ENCODE data around the gene TPCN1. TPM values are rescaled to one million over a fixed set of nuclear protein-coding genes. Genes with fewer than 3 reads are reported as not detected.

TPCN1 gene
- total RNA-seq, 4 donors from 2014 or later = 85.1 to 1,315 (median 121) TPM

- intact Hi-C loops (cut with DNase I; ENCODE audit: low total_unique reads) (no loop called here), in situ Hi-C loops (cut with MboI; ENCODE audit: low pct_ligation_motif_present in 1 of 4, low pct_unique_long_range_greater_than_20kb in 1 of 4, low sequenced_read_pairs in 3 of 4) (no loop called here)
- no peak overlapping the region for H3K4me3 ChIP-seq
- DNase-seq = no peak
- no peak overlapping the region for H3K27ac ChIP-seq
- TF ChIP-seq POLR2A (IDR thresholded peaks at IDR 0.05) (no peak), EP300 (IDR thresholded peaks at IDR 0.05; ENCODE audit: low read depth) (no peak), CTCF (IDR thresholded peaks at IDR 0.05) (no peak), POLR2AphosphoS5 (IDR thresholded peaks at IDR 0.05) (no peak)
- H3K9me3 ChIP-seq = no peaks in the 10 kb centered on the region
- H3K4me1 ChIP-seq = peaks cover 0 to 44% (median 8%) of the 10 kb centered on the region in 4 donors
- peaks cover 0 to 25% (median 10%) of the 10 kb centered on the region in 4 donors for H3K36me3 ChIP-seq
- WGBS, 2 donors (ENCODE audit: low coverage in 1 of 2) = 88 to 95% methylated on average over 4 to 15 of the region's 15 CpGs
- no peaks in the 10 kb centered on the region for H3K27me3 ChIP-seq
Measured at GRCh38 chr12:113230315-113231234, 9.3 kb downstream of the TPCN1 start.

GRCh38 chr12:113231235-113232088, 10.2 kb downstream of the TPCN1 start:
- H3K27ac ChIP-seq = no peak overlapping the region
- DNase-seq = no peak
- WGBS, 2 donors (ENCODE audit: low coverage in 1 of 2) = 83 to 88% methylated on average over 4 to 8 of the region's 8 CpGs
- no peaks in the 10 kb centered on the region for H3K27me3 ChIP-seq
- intact Hi-C loops (cut with DNase I; ENCODE audit: low total_unique reads) (no loop called here), in situ Hi-C loops (cut with MboI; ENCODE audit: low pct_ligation_motif_present in 1 of 4, low pct_unique_long_range_greater_than_20kb in 1 of 4, low sequenced_read_pairs in 3 of 4) (no loop called here)
- no peaks in the 10 kb centered on the region for H3K9me3 ChIP-seq
- peaks cover 0 to 23% (median 10%) of the 10 kb centered on the region in 4 donors for H3K36me3 ChIP-seq
- no peak overlapping the region for H3K4me3 ChIP-seq
- peaks cover 5 to 52% (median 10%) of the 10 kb centered on the region in 4 donors for H3K4me1 ChIP-seq
- TF ChIP-seq EP300 (IDR thresholded peaks at IDR 0.05; ENCODE audit: low read depth) (no peak), CTCF (IDR thresholded peaks at IDR 0.05) (no peak), POLR2A (IDR thresholded peaks at IDR 0.05) (no peak), POLR2AphosphoS5 (IDR thresholded peaks at IDR 0.05) (no peak)

- in situ Hi-C loops (cut with MboI; ENCODE audit: low pct_ligation_motif_present in 1 of 4, low pct_unique_long_range_greater_than_20kb in 1 of 4, low sequenced_read_pairs in 3 of 4) = no loop called here
Measured at GRCh38 chr12:113232089-113232839, 11.0 kb downstream of the TPCN1 start.

More at GRCh38 chr12:113232089-113232839, 11.0 kb downstream of the TPCN1 start:
- 94% methylated on average over 13 of the region's 18 CpGs; no CpG with 5 or more reads in 1 of the 2 donors for WGBS, 2 donors (ENCODE audit: low coverage in 1 of 2)
- Histone ChIP-seq H3K27me3 (no peaks in the 10 kb centered on the region), H3K4me3 (no peak overlapping the region), H3K27ac (peak overlapping the region in 3 of 4 donors; percentile 10 to 23 (median 11)), H3K36me3 (peaks cover 0 to 23% (median 10%) of the 10 kb centered on the region in 4 donors), H3K4me1 (peaks cover 9 to 60% (median 17%) of the 10 kb centered on the region in 4 donors), H3K9me3 (no peaks in the 10 kb centered on the region)
- no peak for TF ChIP-seq EP300 (IDR thresholded peaks at IDR 0.05; ENCODE audit: low read depth)
- no peak for TF ChIP-seq CTCF (IDR thresholded peaks at IDR 0.05)
- no peak for TF ChIP-seq POLR2A (IDR thresholded peaks at IDR 0.05)
- TF ChIP-seq POLR2AphosphoS5 (IDR thresholded peaks at IDR 0.05) = no peak
- intact Hi-C loops (cut with DNase I; ENCODE audit: low total_unique reads) = no loop called here
- DNase-seq = no peak

Data from transverse colon (tissue), 4 donors.